ENCODE results near the gene COL9A3.

Gene COL9A3

DNA sequence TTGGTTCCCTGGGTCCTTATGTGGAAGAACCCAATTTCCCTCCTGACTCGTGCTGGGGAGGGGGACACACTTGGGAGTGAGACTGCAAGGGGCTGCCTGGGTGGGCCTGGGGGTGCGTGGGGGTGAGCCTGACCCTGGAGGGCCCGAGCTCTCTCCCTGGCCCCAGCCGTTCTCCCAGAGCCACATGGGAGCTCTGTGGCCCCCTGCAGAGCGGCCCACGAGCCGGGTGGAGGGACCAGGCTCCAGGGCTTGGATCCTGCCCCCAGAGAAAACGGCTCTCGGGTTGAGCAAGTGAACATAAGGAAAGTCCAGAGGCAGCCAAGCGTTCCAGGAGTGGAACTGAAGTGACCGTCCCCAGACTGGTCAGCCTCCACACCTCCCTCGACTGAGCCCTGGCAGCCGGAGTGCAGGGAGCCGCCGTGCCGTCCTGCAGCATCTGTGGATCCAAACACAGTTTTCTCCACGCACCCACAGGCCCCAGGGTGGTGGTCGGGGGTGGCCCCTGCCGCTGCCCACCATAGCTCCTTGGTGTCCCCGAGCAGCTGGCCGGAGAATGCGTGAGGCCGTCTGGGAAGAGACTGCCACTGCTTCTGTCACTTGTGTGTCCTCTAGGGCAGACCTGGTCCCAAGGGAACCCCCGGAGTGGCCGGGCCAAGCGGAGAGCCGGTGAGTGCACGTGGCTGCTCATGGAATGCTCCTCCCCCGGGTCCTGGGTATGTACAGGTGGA, 10.6 kb downstream of the COL9A3 start:
- no peaks in the 10 kb centered on the region for H3K36me3 ChIP-seq (replicated peaks; ENCODE audit: low read depth, low read length)
- H3K4me2 ChIP-seq (ENCODE audit: low read length): no peak overlapping the region
- H3K27ac ChIP-seq (ENCODE audit: low read length): no peak overlapping the region
- no peak overlapping the region for H3K4me3 ChIP-seq (ENCODE audit: low read length)
- H3K79me2 ChIP-seq (ENCODE audit: low read length): no peaks in the 10 kb centered on the region
- H3K27me3 ChIP-seq (ENCODE audit: low read depth, low read length): no peaks in the 10 kb centered on the region
- H2AFZ ChIP-seq (ENCODE audit: low read depth, low read length): no peak overlapping the region
- H3K9me3 ChIP-seq (ENCODE audit: insufficient read depth, low read length): no peaks in the 10 kb centered on the region
- H4K20me1 ChIP-seq (ENCODE audit: insufficient read depth, low read length): no peaks in the 10 kb centered on the region
- H3K4me1 ChIP-seq (ENCODE audit: low read length): peaks cover 52% of the 10 kb centered on the region
- no peak overlapping the region for H3K9ac ChIP-seq (ENCODE audit: low read length)
- no peak for TF ChIP-seq EZH2phosphoT487 (IDR thresholded peaks at IDR 0.05; ENCODE audit: low read depth)
- TF ChIP-seq, protein P1, sequence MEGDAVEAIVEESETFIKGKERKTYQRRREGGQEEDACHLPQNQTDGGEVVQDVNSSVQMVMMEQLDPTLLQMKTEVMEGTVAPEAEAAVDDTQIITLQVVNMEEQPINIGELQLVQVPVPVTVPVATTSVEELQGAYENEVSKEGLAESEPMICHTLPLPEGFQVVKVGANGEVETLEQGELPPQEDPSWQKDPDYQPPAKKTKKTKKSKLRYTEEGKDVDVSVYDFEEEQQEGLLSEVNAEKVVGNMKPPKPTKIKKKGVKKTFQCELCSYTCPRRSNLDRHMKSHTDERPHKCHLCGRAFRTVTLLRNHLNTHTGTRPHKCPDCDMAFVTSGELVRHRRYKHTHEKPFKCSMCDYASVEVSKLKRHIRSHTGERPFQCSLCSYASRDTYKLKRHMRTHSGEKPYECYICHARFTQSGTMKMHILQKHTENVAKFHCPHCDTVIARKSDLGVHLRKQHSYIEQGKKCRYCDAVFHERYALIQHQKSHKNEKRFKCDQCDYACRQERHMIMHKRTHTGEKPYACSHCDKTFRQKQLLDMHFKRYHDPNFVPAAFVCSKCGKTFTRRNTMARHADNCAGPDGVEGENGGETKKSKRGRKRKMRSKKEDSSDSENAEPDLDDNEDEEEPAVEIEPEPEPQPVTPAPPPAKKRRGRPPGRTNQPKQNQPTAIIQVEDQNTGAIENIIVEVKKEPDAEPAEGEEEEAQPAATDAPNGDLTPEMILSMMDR (IDR thresholded peaks at IDR 0.05; ENCODE audit: low read depth, low read length): no peak

DNA sequence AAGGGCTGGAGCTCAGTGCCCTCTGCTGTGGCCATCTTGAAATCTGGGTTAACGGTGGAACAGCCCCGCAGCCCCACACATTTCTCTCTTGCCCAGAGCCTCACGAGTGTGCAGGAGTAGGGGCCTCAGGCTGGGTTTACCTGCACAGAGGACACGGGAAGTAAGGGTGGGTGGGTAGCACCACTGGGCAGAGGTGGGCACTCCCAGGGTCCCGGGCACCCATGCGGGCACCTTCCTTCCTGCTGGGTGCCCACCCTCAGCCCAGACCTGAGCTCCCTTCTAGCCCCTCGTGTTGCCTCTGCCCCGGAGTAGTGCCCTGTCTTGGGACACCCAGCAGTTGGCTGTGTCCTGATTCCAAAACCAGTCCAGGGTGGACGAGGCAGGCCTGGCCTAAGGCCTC, 11.2 kb downstream of the COL9A3 start:
- no peak overlapping the region for H2AFZ ChIP-seq (ENCODE audit: low read depth, low read length)
- H3K9ac ChIP-seq (ENCODE audit: low read length): no peak overlapping the region

DNA sequence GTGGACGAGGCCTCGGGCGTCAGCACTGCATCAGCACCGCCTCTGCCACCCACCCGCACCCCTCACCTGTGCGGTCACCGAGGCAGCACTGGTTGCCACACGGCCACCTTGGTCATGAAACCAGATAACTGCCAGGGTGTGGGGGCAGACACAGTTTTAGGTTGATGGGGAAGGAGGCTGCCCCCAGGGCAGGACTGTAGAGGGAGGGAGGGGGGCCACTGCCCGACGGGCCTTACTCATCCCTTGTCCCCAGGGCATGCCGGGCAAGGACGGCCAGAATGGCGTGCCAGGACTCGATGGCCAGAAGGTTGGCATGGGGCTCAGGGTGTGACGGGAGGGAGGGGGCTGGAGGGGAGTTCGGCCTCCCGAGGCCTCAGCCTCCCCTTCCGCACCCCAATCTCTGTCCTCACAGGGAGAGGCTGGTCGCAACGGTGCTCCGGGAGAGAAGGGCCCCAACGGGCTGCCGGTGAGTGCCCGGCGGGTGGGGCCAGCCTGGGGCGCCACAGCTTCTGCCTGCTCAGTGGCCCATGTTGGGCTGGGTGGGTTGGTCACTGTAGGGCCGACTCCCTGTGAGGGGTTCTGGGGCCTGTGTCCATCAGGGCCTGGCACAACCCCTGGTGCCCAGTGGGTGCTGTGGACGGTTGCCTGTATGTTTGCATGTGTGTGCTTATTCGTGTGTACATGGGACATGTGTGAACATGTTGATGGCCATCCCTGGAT, 11.8 kb downstream of the COL9A3 start:
- H4K20me1 ChIP-seq (ENCODE audit: insufficient read depth, low read length): no peaks in the 10 kb centered on the region
- no peak overlapping the region for H3K27ac ChIP-seq (ENCODE audit: low read length)
- no peaks in the 10 kb centered on the region for H3K36me3 ChIP-seq (replicated peaks; ENCODE audit: low read depth, low read length)
- no peaks in the 10 kb centered on the region for H3K9me3 ChIP-seq (ENCODE audit: insufficient read depth, low read length)
- no peaks in the 10 kb centered on the region for H3K27me3 ChIP-seq (ENCODE audit: low read depth, low read length)
- H3K9ac ChIP-seq (ENCODE audit: low read length): no peak overlapping the region
- no peak overlapping the region for H2AFZ ChIP-seq (ENCODE audit: low read depth, low read length)
- TF ChIP-seq, protein P1 (IDR thresholded peaks at IDR 0.05; ENCODE audit: low read depth, low read length): no peak
- TF ChIP-seq EZH2phosphoT487 (IDR thresholded peaks at IDR 0.05; ENCODE audit: low read depth): no peak
- peaks cover 50% of the 10 kb centered on the region for H3K4me1 ChIP-seq (ENCODE audit: low read length)
- H3K4me3 ChIP-seq (ENCODE audit: low read length): no peak overlapping the region
- H3K79me2 ChIP-seq (ENCODE audit: low read length): no peaks in the 10 kb centered on the region
- no peak overlapping the region for H3K4me2 ChIP-seq (ENCODE audit: low read length)

More for the DNA sequence above, 11.2 kb downstream of the COL9A3 start:
- no peak overlapping the region for H3K4me2 ChIP-seq (ENCODE audit: low read length)
- peaks cover 52% of the 10 kb centered on the region for H3K4me1 ChIP-seq (ENCODE audit: low read length)
- H3K79me2 ChIP-seq (ENCODE audit: low read length): no peaks in the 10 kb centered on the region
- no peak overlapping the region for H3K27ac ChIP-seq (ENCODE audit: low read length)
- H3K4me3 ChIP-seq (ENCODE audit: low read length): no peak overlapping the region
- H3K27me3 ChIP-seq (ENCODE audit: low read depth, low read length): no peaks in the 10 kb centered on the region
- H4K20me1 ChIP-seq (ENCODE audit: insufficient read depth, low read length): no peaks in the 10 kb centered on the region
- H3K9me3 ChIP-seq (ENCODE audit: insufficient read depth, low read length): no peaks in the 10 kb centered on the region
- TF ChIP-seq EZH2phosphoT487 (IDR thresholded peaks at IDR 0.05; ENCODE audit: low read depth): no peak
- TF ChIP-seq, protein P1 (IDR thresholded peaks at IDR 0.05; ENCODE audit: low read depth, low read length): no peak
- H3K36me3 ChIP-seq (replicated peaks; ENCODE audit: low read depth, low read length): no peaks in the 10 kb centered on the region

Measured in OCI-LY3 (cell line).